ENCODE results near the gene TRIB2.
A peak's percentile ranks its signal among the peaks of the same experiment; 100 is the strongest.

TRIB2 gene

GRCh38 chr2:12769492-12770105, 52.9 kb downstream of the TRIB2 start:
- no peak overlapping the region for H3K4ac ChIP-seq (ENCODE audit: low read depth, low read length)
- no peak overlapping the region for H3K27ac ChIP-seq (ENCODE audit: low read depth, low read length)
- no peaks in the 10 kb centered on the region for H3K27me3 ChIP-seq (ENCODE audit: insufficient read depth, low read length)
- no peaks in the 10 kb centered on the region for H3K9me3 ChIP-seq (ENCODE audit: insufficient read depth, low read depth, low read length)
- H3K9ac ChIP-seq (ENCODE audit: low read length) = no peak overlapping the region
- H4K8ac ChIP-seq (ENCODE audit: low read depth, low read length) = no peak overlapping the region
- no peak overlapping the region for H2BK12ac ChIP-seq (ENCODE audit: low read length)
- H4K91ac ChIP-seq (ENCODE audit: low read depth, low read length) = no peak overlapping the region
- no peak overlapping the region for H3K4me3 ChIP-seq (ENCODE audit: low read depth, low read length)
- H3K18ac ChIP-seq (ENCODE audit: low read length) = no peak overlapping the region
- H3K79me1 ChIP-seq (ENCODE audit: low read length) = no peaks in the 10 kb centered on the region
- no peaks in the 10 kb centered on the region for H3K36me3 ChIP-seq (ENCODE audit: control insufficient read depth in 1 of 2, insufficient read depth in 2 of 2, low read length in 2 of 2)
- DNase-seq = no peak
- no peak overlapping the region for H3K23ac ChIP-seq (ENCODE audit: low read length)
- H3K79me2 ChIP-seq (ENCODE audit: control insufficient read depth, insufficient read depth, low read length, poor library complexity) = no peaks in the 10 kb centered on the region
- H3K14ac ChIP-seq (ENCODE audit: low read length) = no peak overlapping the region
- H2BK120ac ChIP-seq (ENCODE audit: insufficient read depth, low read length, poor library complexity) = no peak overlapping the region
- no peak overlapping the region for H2BK5ac ChIP-seq (ENCODE audit: low read depth, low read length, poor library complexity)
- no CpG with 5 or more reads among the region's 9 CpGs for WGBS (ENCODE audit: extremely low coverage, insufficient coverage, insufficient read length)
- H4K12ac ChIP-seq (ENCODE audit: low read depth, low read length) = no peak overlapping the region
- H3K4me2 ChIP-seq (ENCODE audit: low read length) = no peak overlapping the region
- H3K4me1 ChIP-seq (ENCODE audit: control insufficient read depth in 1 of 2, insufficient read depth in 2 of 2, low read length in 2 of 2) = no peaks in the 10 kb centered on the region
- no peak overlapping the region for H2AK5ac ChIP-seq (ENCODE audit: low read length)
- no peak overlapping the region for H2AFZ ChIP-seq (ENCODE audit: insufficient read depth, low read length, poor library complexity)

- Histone ChIP-seq H3K18ac (ENCODE audit: low read length) (no peak overlapping the region), H2BK12ac (ENCODE audit: low read length) (no peak overlapping the region), H3K79me2 (ENCODE audit: control insufficient read depth, insufficient read depth, low read length, poor library complexity) (no peaks in the 10 kb centered on the region), H3K27ac (ENCODE audit: low read depth, low read length) (no peak overlapping the region), H2BK5ac (ENCODE audit: low read depth, low read length, poor library complexity) (no peak overlapping the region), H3K4me1 (ENCODE audit: control insufficient read depth in 1 of 2, insufficient read depth in 2 of 2, low read length in 2 of 2) (no peaks in the 10 kb centered on the region), H3K79me1 (ENCODE audit: low read length) (no peaks in the 10 kb centered on the region), H3K14ac (ENCODE audit: low read length) (no peak overlapping the region), H4K12ac (ENCODE audit: low read depth, low read length) (no peak overlapping the region), H3K9me3 (ENCODE audit: insufficient read depth, low read depth, low read length) (no peaks in the 10 kb centered on the region), H2AK5ac (ENCODE audit: low read length) (no peak overlapping the region), H2AFZ (ENCODE audit: insufficient read depth, low read length, poor library complexity) (no peak overlapping the region), H3K4me2 (ENCODE audit: low read length) (no peak overlapping the region), H3K27me3 (ENCODE audit: insufficient read depth, low read length) (no peaks in the 10 kb centered on the region), H3K4ac (ENCODE audit: low read depth, low read length) (no peak overlapping the region), H3K23ac (ENCODE audit: low read length) (no peak overlapping the region), H4K8ac (ENCODE audit: low read depth, low read length) (no peak overlapping the region), H3K9ac (ENCODE audit: low read length) (no peak overlapping the region), H4K91ac (ENCODE audit: low read depth, low read length) (no peak overlapping the region), H3K36me3 (ENCODE audit: control insufficient read depth in 1 of 2, insufficient read depth in 2 of 2, low read length in 2 of 2) (no peaks in the 10 kb centered on the region), H3K4me3 (ENCODE audit: low read depth, low read length) (no peak overlapping the region), H2BK120ac (ENCODE audit: insufficient read depth, low read length, poor library complexity) (no peak overlapping the region)
- WGBS (ENCODE audit: extremely low coverage, insufficient coverage, insufficient read length) = no CpG with 5 or more reads among the region's 8 CpGs
- no peak for DNase-seq
These were observed 53.7 kb downstream of the TRIB2 start for GRCh38 chr2:12770300-12770968.

- no peak overlapping the region for H3K4ac ChIP-seq (ENCODE audit: low read depth, low read length)
- no peak overlapping the region for H3K4me2 ChIP-seq (ENCODE audit: low read length)
- H4K91ac ChIP-seq (ENCODE audit: low read depth, low read length) = no peak overlapping the region
- no peak overlapping the region for H4K8ac ChIP-seq (ENCODE audit: low read depth, low read length)
- DNase-seq = peak in 1 of 2 donors; percentile 26
- H2AK5ac ChIP-seq (ENCODE audit: low read length) = no peak overlapping the region
- no peak overlapping the region for H4K12ac ChIP-seq (ENCODE audit: low read depth, low read length)
- no peak overlapping the region for H3K9ac ChIP-seq (ENCODE audit: low read length)
- H3K79me1 ChIP-seq (ENCODE audit: low read length) = no peaks in the 10 kb centered on the region
- H3K4me3 ChIP-seq (ENCODE audit: low read depth, low read length) = no peak overlapping the region
- no peak overlapping the region for H2AFZ ChIP-seq (ENCODE audit: insufficient read depth, low read length, poor library complexity)
- no peak overlapping the region for H2BK120ac ChIP-seq (ENCODE audit: insufficient read depth, low read length, poor library complexity)
- no peak overlapping the region for H3K27ac ChIP-seq (ENCODE audit: low read depth, low read length)
- H3K23ac ChIP-seq (ENCODE audit: low read length) = no peak overlapping the region
- H3K36me3 ChIP-seq (ENCODE audit: control insufficient read depth in 1 of 2, insufficient read depth in 2 of 2, low read length in 2 of 2) = no peaks in the 10 kb centered on the region
- no peaks in the 10 kb centered on the region for H3K4me1 ChIP-seq (ENCODE audit: control insufficient read depth in 1 of 2, insufficient read depth in 2 of 2, low read length in 2 of 2)
- H2BK5ac ChIP-seq (ENCODE audit: low read depth, low read length, poor library complexity) = no peak overlapping the region
- H3K9me3 ChIP-seq (ENCODE audit: insufficient read depth, low read depth, low read length) = no peaks in the 10 kb centered on the region
- H2BK12ac ChIP-seq (ENCODE audit: low read length) = no peak overlapping the region
- H3K14ac ChIP-seq (ENCODE audit: low read length) = no peak overlapping the region
- H3K79me2 ChIP-seq (ENCODE audit: control insufficient read depth, insufficient read depth, low read length, poor library complexity) = no peaks in the 10 kb centered on the region
- no peak overlapping the region for H3K18ac ChIP-seq (ENCODE audit: low read length)
- H3K27me3 ChIP-seq (ENCODE audit: insufficient read depth, low read length) = no peaks in the 10 kb centered on the region
- WGBS (ENCODE audit: extremely low coverage, insufficient coverage, insufficient read length) = no CpG with 5 or more reads among the region's 3 CpGs
These were observed 54.4 kb downstream of the TRIB2 start for GRCh38 chr2:12771154-12771553.

GRCh38 chr2:12773586-12774394, 57.1 kb downstream of the TRIB2 start:
- H3K79me1 ChIP-seq (ENCODE audit: low read length) = no peaks in the 10 kb centered on the region

More at GRCh38 chr2:12773586-12774394, 57.1 kb downstream of the TRIB2 start:
- Histone ChIP-seq H2BK12ac (ENCODE audit: low read length) (no peak overlapping the region), H2BK5ac (ENCODE audit: low read depth, low read length, poor library complexity) (no peak overlapping the region), H4K12ac (ENCODE audit: low read depth, low read length) (no peak overlapping the region), H3K4ac (ENCODE audit: low read depth, low read length) (no peak overlapping the region), H4K91ac (ENCODE audit: low read depth, low read length) (no peak overlapping the region), H2AK5ac (ENCODE audit: low read length) (no peak overlapping the region), H2BK120ac (ENCODE audit: insufficient read depth, low read length, poor library complexity) (no peak overlapping the region), H3K36me3 (ENCODE audit: control insufficient read depth in 1 of 2, insufficient read depth in 2 of 2, low read length in 2 of 2) (no peaks in the 10 kb centered on the region), H4K8ac (ENCODE audit: low read depth, low read length) (no peak overlapping the region), H3K9me3 (ENCODE audit: insufficient read depth, low read depth, low read length) (no peaks in the 10 kb centered on the region), H3K79me2 (ENCODE audit: control insufficient read depth, insufficient read depth, low read length, poor library complexity) (no peaks in the 10 kb centered on the region), H3K23ac (ENCODE audit: low read length) (no peak overlapping the region), H3K4me3 (ENCODE audit: low read depth, low read length) (no peak overlapping the region), H3K9ac (ENCODE audit: low read length) (no peak overlapping the region), H3K14ac (ENCODE audit: low read length) (no peak overlapping the region), H2AFZ (ENCODE audit: insufficient read depth, low read length, poor library complexity) (no peak overlapping the region), H3K27me3 (ENCODE audit: insufficient read depth, low read length) (no peaks in the 10 kb centered on the region), H3K4me2 (ENCODE audit: low read length) (no peak overlapping the region), H3K27ac (ENCODE audit: low read depth, low read length) (no peak overlapping the region), H3K4me1 (ENCODE audit: control insufficient read depth in 1 of 2, insufficient read depth in 2 of 2, low read length in 2 of 2) (no peaks in the 10 kb centered on the region), H3K18ac (ENCODE audit: low read length) (no peak overlapping the region)
- no CpG with 5 or more reads among the region's 3 CpGs for WGBS (ENCODE audit: extremely low coverage, insufficient coverage, insufficient read length)
- no peak for DNase-seq
